ENCODE results near the gene SLC22A25.

DNA sequence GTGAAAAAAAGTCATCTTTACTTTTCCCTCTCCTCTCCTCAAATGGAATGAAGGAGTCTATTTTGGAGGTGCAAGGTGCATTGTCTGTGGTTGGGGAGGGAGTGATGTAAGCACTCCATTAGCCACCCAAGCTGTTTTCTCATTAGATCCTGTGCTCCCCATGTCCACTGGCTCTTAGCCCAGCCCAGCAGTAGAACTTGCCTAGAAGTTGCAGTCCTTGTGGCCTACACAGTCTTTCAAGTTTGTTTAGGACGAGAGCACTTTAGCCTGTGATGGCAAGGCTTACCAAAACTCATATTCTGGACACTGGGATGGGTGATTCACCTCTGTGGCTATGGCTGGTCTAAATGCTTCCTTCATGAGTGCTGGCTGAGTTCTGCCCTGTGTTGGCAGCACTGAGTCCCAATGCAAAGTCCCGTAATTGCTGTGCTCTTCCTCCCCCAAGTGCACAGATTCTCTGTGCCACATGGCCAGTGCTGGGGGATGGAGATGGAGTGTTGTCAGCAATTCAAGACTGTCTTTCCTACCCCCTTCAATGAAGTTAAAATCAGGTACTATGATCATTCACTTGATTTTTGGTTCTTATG lies 15.8 kb downstream of the SLC22A25 start:
- TF ChIP-seq, protein P1, sequence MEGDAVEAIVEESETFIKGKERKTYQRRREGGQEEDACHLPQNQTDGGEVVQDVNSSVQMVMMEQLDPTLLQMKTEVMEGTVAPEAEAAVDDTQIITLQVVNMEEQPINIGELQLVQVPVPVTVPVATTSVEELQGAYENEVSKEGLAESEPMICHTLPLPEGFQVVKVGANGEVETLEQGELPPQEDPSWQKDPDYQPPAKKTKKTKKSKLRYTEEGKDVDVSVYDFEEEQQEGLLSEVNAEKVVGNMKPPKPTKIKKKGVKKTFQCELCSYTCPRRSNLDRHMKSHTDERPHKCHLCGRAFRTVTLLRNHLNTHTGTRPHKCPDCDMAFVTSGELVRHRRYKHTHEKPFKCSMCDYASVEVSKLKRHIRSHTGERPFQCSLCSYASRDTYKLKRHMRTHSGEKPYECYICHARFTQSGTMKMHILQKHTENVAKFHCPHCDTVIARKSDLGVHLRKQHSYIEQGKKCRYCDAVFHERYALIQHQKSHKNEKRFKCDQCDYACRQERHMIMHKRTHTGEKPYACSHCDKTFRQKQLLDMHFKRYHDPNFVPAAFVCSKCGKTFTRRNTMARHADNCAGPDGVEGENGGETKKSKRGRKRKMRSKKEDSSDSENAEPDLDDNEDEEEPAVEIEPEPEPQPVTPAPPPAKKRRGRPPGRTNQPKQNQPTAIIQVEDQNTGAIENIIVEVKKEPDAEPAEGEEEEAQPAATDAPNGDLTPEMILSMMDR (IDR thresholded peaks at IDR 0.05) = no peak
- TF ChIP-seq POLR2AphosphoS5 (IDR thresholded peaks at IDR 0.05) = no peak
- no peak for TF ChIP-seq EP300 (IDR thresholded peaks at IDR 0.05)
- no peak for TF ChIP-seq POLR2A (IDR thresholded peaks at IDR 0.05)

Measured in upper lobe of left lung (tissue), 4 donors.